Activated effector memory CD4-positive, alpha-beta T cell treated with Interleukin-2 at 50 U/mL for 16 hours (primary cell): ENCODE measurements around the gene TMEM270.

Experiments
- DNase-seq: peaks from one replicate; pipeline ENCODE4 v3.0.0-alpha.2; 2020

Gene TMEM270

DNA sequence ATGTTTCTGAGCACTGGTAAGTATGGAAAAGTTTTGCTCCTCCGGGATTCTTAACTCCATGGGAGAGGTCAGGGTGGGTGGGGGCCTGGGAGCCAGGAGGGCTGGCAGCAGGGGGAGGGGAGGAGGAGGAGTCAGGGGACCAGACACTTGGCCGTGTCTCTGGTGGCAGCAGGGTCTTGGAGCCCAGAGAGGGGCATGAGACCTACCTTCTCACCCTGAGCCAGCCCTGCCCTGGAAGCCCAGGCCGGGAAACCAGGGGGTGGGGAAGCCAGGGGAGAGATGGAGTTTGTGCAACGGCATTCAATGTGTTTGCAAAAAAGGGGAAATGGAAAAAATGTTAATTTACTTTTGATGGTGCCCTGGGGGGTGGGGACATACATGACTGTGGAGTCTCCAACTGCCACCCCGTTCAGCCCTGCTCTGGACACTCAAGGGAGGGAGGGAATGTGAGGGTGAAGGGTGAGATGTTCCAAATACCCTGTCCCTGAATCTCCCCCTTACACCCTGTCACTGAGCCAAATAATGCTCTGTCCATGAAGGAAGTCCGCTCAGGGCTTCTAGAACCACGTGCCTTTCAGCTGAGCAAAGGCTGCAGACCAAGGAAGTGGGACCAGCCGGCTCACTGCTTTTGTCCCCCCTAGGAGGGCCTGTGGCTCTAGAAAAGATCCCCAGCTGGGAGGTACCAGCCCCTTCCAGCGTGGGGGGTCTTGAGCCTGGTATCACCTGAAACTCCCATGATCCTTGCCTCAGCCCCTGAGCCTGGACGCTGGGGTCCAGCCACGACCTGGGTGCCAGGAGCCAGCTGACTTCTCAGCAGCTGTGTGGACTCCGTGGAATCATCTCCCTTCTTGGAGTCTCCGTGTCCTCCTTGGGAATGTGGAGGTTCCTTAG, 48.3 kb downstream of the TMEM270 start:
- DNase-seq: no peak

GRCh38 chr7:73909996-73910395, 49.0 kb downstream of the TMEM270 start:
- no peak for DNase-seq

DNA sequence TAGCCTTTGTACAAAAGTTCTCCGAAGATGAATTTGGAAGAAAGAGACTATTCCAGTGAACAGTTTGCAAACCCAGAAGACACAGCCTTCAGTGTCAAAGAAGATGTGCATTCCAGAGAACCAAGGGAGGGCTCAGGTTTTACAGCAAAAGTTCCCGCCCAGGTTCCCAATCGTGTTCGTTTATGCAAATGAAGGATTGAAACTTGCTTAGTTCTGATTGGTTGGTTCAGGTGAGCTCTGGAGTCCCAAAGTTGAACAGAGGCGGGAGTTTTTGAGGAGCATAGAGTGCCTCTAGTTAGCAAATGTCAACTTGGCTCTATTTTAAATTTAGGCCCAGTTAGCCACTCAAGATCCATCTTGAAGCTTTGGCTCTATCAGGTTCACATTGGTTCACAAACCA, 51.3 kb downstream of the TMEM270 start:
- no peak for DNase-seq
